MM.1S (cell line): ENCODE data around the gene SLC11A1.

Experiments used
- DNase-seq: peaks from one replicate; pipeline ENCODE4 v3.0.0-alpha.2; 2015
- H2AFZ ChIP-seq: fragments of 300-600 bp; sonication (generic); 2 replicates; pipeline ENCODE4 v1.6.0; 2016; ENCODE audit warnings: antibody characterized with exemption, low read length
- H3F3A ChIP-seq: fragments of 300-600 bp; sonication (generic); 2 replicates; pipeline ENCODE4 v1.6.1; 2016; ENCODE audit warnings: mild to moderate bottlenecking, antibody characterized with exemption, low read length, moderate library complexity, mixed read lengths; ENCODE audit not compliant: insufficient read depth
- H3K27ac ChIP-seq: fragments of 300-600 bp; sonication (generic); 2 replicates; pipeline ENCODE4 v1.5.1; 2016; ENCODE audit warnings: mild to moderate bottlenecking, low read length
- H3K27me3 ChIP-seq: fragments of 300-600 bp; sonication (generic); replicated peaks from 2 replicates; pipeline ENCODE4 v1.6.0; 2016; ENCODE audit warnings: low read length; ENCODE audit not compliant: insufficient read depth
- H3K36me3 ChIP-seq: fragments of 300-600 bp; sonication (generic); replicated peaks from 2 replicates; pipeline ENCODE4 v1.6.1; 2016; ENCODE audit warnings: mild to moderate bottlenecking, low read length, mixed read lengths; ENCODE audit not compliant: insufficient read depth
- H3K4me1 ChIP-seq: fragments of 300-600 bp; sonication (generic); 2 replicates; pipeline ENCODE4 v1.6.1; 2016; ENCODE audit warnings: low read length, mixed read lengths
- H3K4me2 ChIP-seq: fragments of 300-600 bp; sonication (generic); 2 replicates; pipeline ENCODE4 v1.6.0; 2016; ENCODE audit warnings: low read depth, low read length
- H3K4me3 ChIP-seq: fragments of 300-600 bp; sonication (generic); 2 replicates; pipeline ENCODE4 v1.5.1; 2016; ENCODE audit warnings: low read length, mixed read lengths
- H3K79me2 ChIP-seq: fragments of 300-600 bp; sonication (generic); 2 replicates; pipeline ENCODE4 v1.6.1; 2016; ENCODE audit warnings: mixed run types, low read length, mixed read lengths
- H3K9ac ChIP-seq: fragments of 300-600 bp; sonication (generic); 2 replicates; pipeline ENCODE4 v1.6.1; 2016; ENCODE audit warnings: low read length, mixed read lengths
- H3K9me2 ChIP-seq: fragments of 300-600 bp; sonication (generic); replicated peaks from 2 replicates; pipeline ENCODE4 v1.6.1; 2016; ENCODE audit warnings: mild to moderate bottlenecking, low read length, mixed read lengths; ENCODE audit not compliant: insufficient read depth
- H3K9me3 ChIP-seq: fragments of 300-600 bp; sonication (generic); replicated peaks from 2 replicates; pipeline ENCODE4 v1.6.1; 2016; ENCODE audit warnings: mild to moderate bottlenecking, low read length, mixed read lengths; ENCODE audit not compliant: insufficient read depth
- H4K20me1 ChIP-seq: fragments of 300-600 bp; sonication (generic); 2 replicates; pipeline ENCODE4 v1.6.1; 2016; ENCODE audit warnings: mild to moderate bottlenecking, low read length, moderate library complexity, mixed read lengths; ENCODE audit not compliant: insufficient read depth
- EZH2 ChIP-seq: fragments of 300-600 bp; sonication (generic); optimal IDR thresholded peaks from 2 replicates; pipeline ENCODE3; 2017; ENCODE audit warnings: low read depth, mild to moderate bottlenecking, antibody characterized with exemption, low read length, mixed read lengths
- EZH2phosphoT487 ChIP-seq: fragments of 300-600 bp; sonication (generic); IDR thresholded peaks from 2 replicates; pipeline ENCODE4 v1.6.1; 2018; ENCODE audit warnings: antibody characterized with exemption, low read length
- TF ChIP-seq, protein P1 (sequence below): fragments of 300-600 bp; sonication (generic); IDR thresholded peaks from 2 replicates; pipeline ENCODE4 v1.5.1; 2016; ENCODE audit warnings: antibody characterized with exemption, low read length, mixed read lengths

SLC11A1 gene

DNA sequence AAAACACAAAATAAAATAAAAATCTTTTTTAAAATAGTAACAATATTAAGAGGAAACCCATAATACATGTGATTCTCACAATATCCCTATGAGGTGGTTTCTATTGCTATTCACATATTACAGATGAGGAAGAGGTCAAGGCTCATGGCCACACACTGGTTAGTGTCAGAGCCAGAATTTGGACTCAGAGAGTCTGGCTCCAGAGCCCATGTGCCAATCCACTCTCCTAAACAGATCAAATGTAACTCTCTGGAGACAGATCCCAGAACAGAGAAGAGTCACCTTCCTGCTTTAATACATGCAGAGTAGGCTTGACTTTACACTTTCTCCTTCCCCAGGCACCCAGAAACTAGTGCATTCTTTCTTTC is 10.1 kb upstream of the SLC11A1 start:
- H3K27ac ChIP-seq = no peak overlapping the region
- no peaks in the 10 kb centered on the region for H3K79me2 ChIP-seq
- H3K4me2 ChIP-seq = no peak overlapping the region
- TF ChIP-seq EZH2 (no peak), EZH2phosphoT487 (no peak)
- TF ChIP-seq, protein P1, sequence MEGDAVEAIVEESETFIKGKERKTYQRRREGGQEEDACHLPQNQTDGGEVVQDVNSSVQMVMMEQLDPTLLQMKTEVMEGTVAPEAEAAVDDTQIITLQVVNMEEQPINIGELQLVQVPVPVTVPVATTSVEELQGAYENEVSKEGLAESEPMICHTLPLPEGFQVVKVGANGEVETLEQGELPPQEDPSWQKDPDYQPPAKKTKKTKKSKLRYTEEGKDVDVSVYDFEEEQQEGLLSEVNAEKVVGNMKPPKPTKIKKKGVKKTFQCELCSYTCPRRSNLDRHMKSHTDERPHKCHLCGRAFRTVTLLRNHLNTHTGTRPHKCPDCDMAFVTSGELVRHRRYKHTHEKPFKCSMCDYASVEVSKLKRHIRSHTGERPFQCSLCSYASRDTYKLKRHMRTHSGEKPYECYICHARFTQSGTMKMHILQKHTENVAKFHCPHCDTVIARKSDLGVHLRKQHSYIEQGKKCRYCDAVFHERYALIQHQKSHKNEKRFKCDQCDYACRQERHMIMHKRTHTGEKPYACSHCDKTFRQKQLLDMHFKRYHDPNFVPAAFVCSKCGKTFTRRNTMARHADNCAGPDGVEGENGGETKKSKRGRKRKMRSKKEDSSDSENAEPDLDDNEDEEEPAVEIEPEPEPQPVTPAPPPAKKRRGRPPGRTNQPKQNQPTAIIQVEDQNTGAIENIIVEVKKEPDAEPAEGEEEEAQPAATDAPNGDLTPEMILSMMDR = no peak
- no peaks in the 10 kb centered on the region for H3K27me3 ChIP-seq
- H3K4me3 ChIP-seq = no peak overlapping the region
- H3K4me1 ChIP-seq = no peaks in the 10 kb centered on the region
- H2AFZ ChIP-seq = no peak overlapping the region
- no peaks in the 10 kb centered on the region for H3K9me2 ChIP-seq
- peaks cover 4% of the 10 kb centered on the region; the same call in 1 of the 2 replicates for H3F3A ChIP-seq
- H4K20me1 ChIP-seq = no peaks in the 10 kb centered on the region
- H3K36me3 ChIP-seq = no peaks in the 10 kb centered on the region
- no peak for DNase-seq
- H3K9ac ChIP-seq = no peak overlapping the region
- H3K9me3 ChIP-seq = no peaks in the 10 kb centered on the region

DNA sequence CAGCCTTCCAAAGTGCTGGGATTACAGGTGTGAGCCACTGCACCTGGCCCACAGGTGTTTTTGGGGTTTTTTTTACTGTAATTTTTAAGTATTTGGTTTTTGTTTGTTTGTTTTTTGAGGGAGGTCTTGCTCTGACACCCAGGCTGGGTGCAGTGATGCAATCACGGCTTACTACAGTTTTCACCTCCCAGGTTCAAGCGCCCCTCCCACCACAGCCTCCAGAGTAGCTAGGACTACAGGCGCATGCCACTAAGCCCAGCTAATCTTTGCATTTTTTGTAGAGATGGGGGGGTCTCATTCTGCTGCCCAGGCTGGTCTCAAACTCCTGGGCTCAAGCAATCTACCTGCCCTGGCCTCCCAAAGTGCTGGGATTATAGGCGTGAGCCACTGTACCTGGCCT is 7.3 kb upstream of the SLC11A1 start:
- Histone ChIP-seq H3K36me3 (no peaks in the 10 kb centered on the region), H3K4me1 (no peaks in the 10 kb centered on the region), H3K27ac (no peak overlapping the region), H2AFZ (no peak overlapping the region), H4K20me1 (no peaks in the 10 kb centered on the region), H3K79me2 (no peaks in the 10 kb centered on the region), H3K9me3 (no peaks in the 10 kb centered on the region), H3K4me3 (no peak overlapping the region), H3F3A (no peaks in the 10 kb centered on the region), H3K9ac (no peak overlapping the region), H3K9me2 (no peaks in the 10 kb centered on the region), H3K4me2 (no peak overlapping the region), H3K27me3 (no peaks in the 10 kb centered on the region)
- DNase-seq = no peak
- TF ChIP-seq EZH2phosphoT487 = no peak
- TF ChIP-seq, protein P1 = no peak
- no peak for TF ChIP-seq EZH2

DNA sequence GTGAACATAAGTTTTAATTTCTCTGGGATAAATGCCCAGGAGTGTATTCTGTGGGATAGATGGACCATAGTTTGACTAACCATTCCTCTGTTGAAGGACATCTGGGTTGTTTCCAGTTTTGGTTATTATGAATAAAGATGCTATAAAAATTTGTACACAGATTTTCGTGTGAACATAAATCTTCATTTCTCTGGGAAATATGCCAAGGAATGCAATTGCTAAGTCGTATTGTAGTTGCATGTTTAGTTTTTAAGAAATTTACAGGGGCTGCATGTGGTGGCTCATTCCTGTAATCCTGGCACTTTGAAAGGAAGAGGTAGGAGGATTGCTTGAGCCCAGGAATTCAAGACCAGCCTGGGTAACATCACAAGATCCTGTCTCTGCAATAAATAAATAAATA is 6.9 kb upstream of the SLC11A1 start:
- H3K79me2 ChIP-seq = no peaks in the 10 kb centered on the region
- H3F3A ChIP-seq = no peaks in the 10 kb centered on the region
- no peak overlapping the region for H3K9ac ChIP-seq
- H3K9me2 ChIP-seq = no peaks in the 10 kb centered on the region
- H3K4me2 ChIP-seq = no peak overlapping the region
- H3K4me3 ChIP-seq = no peak overlapping the region
- TF ChIP-seq EZH2 (no peak), EZH2phosphoT487 (no peak)
- TF ChIP-seq, protein P1 = no peak
- no peaks in the 10 kb centered on the region for H3K4me1 ChIP-seq
- H3K27ac ChIP-seq = no peak overlapping the region
- no peaks in the 10 kb centered on the region for H4K20me1 ChIP-seq
- H3K9me3 ChIP-seq = no peaks in the 10 kb centered on the region
- no peak overlapping the region for H2AFZ ChIP-seq
- no peak for DNase-seq
- H3K27me3 ChIP-seq = no peaks in the 10 kb centered on the region
- H3K36me3 ChIP-seq = no peaks in the 10 kb centered on the region

DNA sequence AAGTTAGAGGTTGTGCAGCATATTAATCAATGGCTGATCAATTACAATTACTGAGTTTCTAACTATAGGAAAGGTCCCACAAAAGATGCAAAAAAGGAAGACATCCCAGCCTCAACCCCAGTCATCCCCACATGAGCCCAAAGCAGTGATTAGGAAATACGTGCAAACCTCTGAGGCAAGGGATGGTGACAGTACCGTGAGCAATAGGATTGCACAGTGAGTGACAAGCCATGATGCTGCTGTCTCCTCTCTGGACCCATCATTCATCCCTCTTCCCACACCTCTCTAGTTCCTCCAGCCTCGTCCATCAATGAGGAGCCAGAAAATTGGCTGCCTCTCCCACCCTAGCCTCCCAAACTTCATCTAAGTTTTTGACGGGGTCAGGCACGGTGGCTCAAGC is 4.0 kb upstream of the SLC11A1 start:
- Histone ChIP-seq H3K9me2 (no peaks in the 10 kb centered on the region), H3K9ac (no peak overlapping the region)
- DNase-seq = no peak

More for the DNA sequence above, 4.0 kb upstream of the SLC11A1 start:
- no peaks in the 10 kb centered on the region for H4K20me1 ChIP-seq
- H2AFZ ChIP-seq = no peak overlapping the region
- TF ChIP-seq EZH2 (no peak), EZH2phosphoT487 (no peak)
- TF ChIP-seq, protein P1 = no peak
- no peaks in the 10 kb centered on the region for H3K27me3 ChIP-seq
- H3K27ac ChIP-seq = no peak overlapping the region
- H3F3A ChIP-seq = no peaks in the 10 kb centered on the region
- no peaks in the 10 kb centered on the region for H3K36me3 ChIP-seq
- no peaks in the 10 kb centered on the region for H3K4me1 ChIP-seq
- no peaks in the 10 kb centered on the region for H3K79me2 ChIP-seq
- no peak overlapping the region for H3K4me2 ChIP-seq
- no peaks in the 10 kb centered on the region for H3K9me3 ChIP-seq
- H3K4me3 ChIP-seq = no peak overlapping the region
